HG02973 (cell line): Measurements from ENCODE around the gene UQCC2.

Experiments
- ATAC-seq: cut with Tn5 transposase; IDR thresholded peaks from one replicate; pipeline ENCODE4 v1.9.1; 2021; ENCODE audit warnings: moderate library complexity; ENCODE audit not compliant: unreplicated experiment

Gene UQCC2

GRCh38 chr6:33658982-33659689 is 52.4 kb downstream of the UQCC2 start:
- ATAC-seq, result no peak

DNA sequence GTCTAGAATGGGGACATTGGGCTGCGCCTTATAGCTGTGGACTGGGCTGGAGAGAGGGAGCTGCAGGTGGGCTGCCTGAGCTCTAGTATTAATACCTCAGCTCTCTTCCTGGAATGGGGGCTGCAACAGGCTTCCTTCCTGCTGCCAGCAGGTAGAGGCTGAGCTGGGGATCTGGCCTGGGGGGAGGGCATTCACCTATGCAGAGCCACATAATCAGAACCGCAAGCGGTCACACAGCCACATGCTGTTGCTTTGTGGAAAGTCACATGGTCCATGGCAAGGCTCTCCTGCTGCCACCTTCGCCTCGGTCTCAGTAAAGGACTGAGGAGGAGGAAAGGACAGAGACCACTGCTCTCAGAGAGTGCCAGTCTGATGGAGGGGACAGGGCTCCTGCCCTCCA is 54.7 kb downstream of the UQCC2 start:
- ATAC-seq, result no peak

GRCh38 chr6:33654831-33655554 is 56.5 kb downstream of the UQCC2 start:
- no peak for ATAC-seq

- no peak for ATAC-seq
These were observed 59.5 kb downstream of the UQCC2 start for GRCh38 chr6:33652002-33652401.

- ATAC-seq, result no peak
These were observed 60.1 kb downstream of the UQCC2 start for GRCh38 chr6:33651403-33651802.
